ENCODE results near the gene MINDY3.
"Not testable (repeated sequence)": the region's sequence is repeated elsewhere in the genome, so short reads cannot be mapped to it uniquely, and the experiment has no call there.

The MINDY3 gene

DNA sequence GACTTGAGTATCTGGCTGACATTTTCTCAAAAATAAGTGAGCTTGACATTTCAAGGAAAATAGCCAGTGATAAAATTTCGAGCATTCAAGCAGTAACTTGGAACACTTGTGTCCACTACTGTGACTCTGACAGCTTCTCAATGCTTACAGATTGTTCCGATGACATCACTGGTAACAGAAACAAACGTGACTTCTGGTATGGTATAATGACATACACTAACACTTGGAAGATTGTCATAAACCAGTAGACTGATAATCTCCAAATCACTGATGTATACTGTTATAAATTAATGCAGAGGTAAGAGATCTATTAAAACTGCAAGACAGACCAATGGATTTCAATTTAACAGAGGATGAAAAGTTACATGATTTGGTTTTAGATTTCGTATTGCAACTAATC lies 6.5 kb downstream of the MINDY3 start:
- H3K4me1 ChIP-seq (ENCODE audit: control insufficient read depth, insufficient read depth, low read length) = no peaks in the 10 kb centered on the region
- H3K36me3 ChIP-seq (ENCODE audit: control insufficient read depth, insufficient read depth, low read length) = no peaks in the 10 kb centered on the region
- H3K9me3 ChIP-seq (ENCODE audit: control insufficient read depth, insufficient read depth, low read length) = no peaks in the 10 kb centered on the region
- H3K27me3 ChIP-seq (ENCODE audit: control insufficient read depth, insufficient read depth, low read length) = no peaks in the 10 kb centered on the region
- no peak overlapping the region for H3K4me3 ChIP-seq (ENCODE audit: low read depth, low read length)
- no peak overlapping the region for H3K9ac ChIP-seq (ENCODE audit: low read depth, low read length)

DNA sequence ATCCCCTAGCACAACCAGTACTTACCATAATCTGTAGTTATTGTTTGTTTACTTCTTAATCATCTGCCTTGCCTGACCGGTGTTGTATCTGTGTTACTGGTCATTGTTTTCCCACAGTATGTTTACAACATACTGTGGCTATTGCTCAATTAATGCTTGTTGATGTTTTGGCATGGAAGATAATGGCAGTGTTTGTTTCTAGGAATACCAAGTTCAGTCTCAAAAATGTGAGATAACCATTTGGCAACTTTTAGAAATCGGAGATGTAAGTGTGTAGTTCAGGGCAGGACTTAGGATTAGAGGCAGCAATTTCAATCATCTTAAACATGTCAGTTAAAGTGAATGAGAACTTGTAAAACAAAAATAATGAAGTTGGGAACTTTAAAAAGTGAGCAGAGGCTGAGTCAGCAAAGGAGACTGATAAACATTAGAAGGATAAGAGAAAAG lies 8.2 kb downstream of the MINDY3 start:
- Histone ChIP-seq H3K27me3 (ENCODE audit: control insufficient read depth, insufficient read depth, low read length) (no peaks in the 10 kb centered on the region), H3K4me1 (ENCODE audit: control insufficient read depth, insufficient read depth, low read length) (no peaks in the 10 kb centered on the region), H3K9me3 (ENCODE audit: control insufficient read depth, insufficient read depth, low read length) (no peaks in the 10 kb centered on the region), H3K4me3 (ENCODE audit: low read depth, low read length) (no peak overlapping the region), H3K36me3 (ENCODE audit: control insufficient read depth, insufficient read depth, low read length) (no peaks in the 10 kb centered on the region), H3K9ac (ENCODE audit: low read depth, low read length) (no peak overlapping the region)

DNA sequence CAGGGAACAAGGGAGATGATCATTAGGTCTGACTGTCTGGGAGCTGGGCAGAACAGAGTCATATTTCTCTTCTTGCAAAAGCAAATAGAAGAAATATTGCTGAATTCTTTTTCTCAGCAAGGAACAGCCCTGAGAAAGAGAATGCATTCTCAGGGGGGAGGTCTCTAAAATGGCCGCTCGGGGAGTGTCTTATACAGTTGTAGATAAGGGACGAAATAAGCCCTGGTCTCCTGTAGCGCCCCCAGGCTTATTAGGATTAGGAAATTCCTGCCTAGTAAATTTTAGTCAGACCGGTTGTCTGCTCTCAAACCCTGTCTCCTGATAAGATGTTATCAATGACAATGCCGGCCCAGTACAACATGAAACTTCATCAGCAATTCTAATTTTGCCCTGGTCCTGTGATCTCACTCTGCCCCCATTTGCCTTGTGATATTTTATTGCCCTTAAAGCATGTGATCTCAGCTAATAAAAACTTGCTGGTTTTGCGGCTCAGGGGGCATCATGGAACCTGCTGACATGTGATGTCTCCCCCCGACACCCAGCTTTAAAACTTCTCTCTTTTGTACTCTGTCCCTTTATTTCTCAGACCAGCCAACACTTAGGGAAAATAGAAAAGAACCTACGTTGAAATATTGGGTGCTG lies 9.8 kb downstream of the MINDY3 start:
- not testable (repeated sequence) for H3K4me1 ChIP-seq (ENCODE audit: control insufficient read depth, insufficient read depth, low read length); H3K4me3 ChIP-seq (ENCODE audit: low read depth, low read length)

DNA sequence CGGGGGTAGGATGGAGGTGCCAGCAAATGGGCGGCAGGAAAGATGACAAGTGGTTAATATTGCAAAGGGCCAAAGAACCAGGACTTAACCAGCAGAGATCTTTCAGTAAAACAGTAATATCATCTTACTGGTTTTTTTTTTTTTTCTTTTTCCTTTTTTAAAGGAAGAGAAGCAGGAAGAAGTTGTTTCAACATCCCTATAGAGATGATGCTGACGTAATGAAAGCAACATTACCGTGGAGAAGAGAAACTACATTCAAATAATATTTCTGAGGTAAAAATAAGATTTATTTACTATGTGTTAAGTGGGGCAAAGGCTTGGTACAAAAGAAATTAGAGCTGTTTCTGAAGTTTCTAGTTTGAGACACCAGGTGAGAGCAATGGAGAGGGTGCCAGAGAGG lies 11.0 kb downstream of the MINDY3 start:
- Histone ChIP-seq H3K36me3 (ENCODE audit: control insufficient read depth, insufficient read depth, low read length) (no peaks in the 10 kb centered on the region), H3K4me3 (ENCODE audit: low read depth, low read length) (no peak overlapping the region), H3K4me1 (ENCODE audit: control insufficient read depth, insufficient read depth, low read length) (no peaks in the 10 kb centered on the region), H3K9me3 (ENCODE audit: control insufficient read depth, insufficient read depth, low read length) (no peaks in the 10 kb centered on the region), H3K9ac (ENCODE audit: low read depth, low read length) (no peak overlapping the region), H3K27me3 (ENCODE audit: control insufficient read depth, insufficient read depth, low read length) (no peaks in the 10 kb centered on the region)

More for the DNA sequence above, 9.8 kb downstream of the MINDY3 start:
- H3K27me3 ChIP-seq (ENCODE audit: control insufficient read depth, insufficient read depth, low read length); H3K9me3 ChIP-seq (ENCODE audit: control insufficient read depth, insufficient read depth, low read length); H3K9ac ChIP-seq (ENCODE audit: low read depth, low read length); H3K36me3 ChIP-seq (ENCODE audit: control insufficient read depth, insufficient read depth, low read length): not testable (repeated sequence)

DNA sequence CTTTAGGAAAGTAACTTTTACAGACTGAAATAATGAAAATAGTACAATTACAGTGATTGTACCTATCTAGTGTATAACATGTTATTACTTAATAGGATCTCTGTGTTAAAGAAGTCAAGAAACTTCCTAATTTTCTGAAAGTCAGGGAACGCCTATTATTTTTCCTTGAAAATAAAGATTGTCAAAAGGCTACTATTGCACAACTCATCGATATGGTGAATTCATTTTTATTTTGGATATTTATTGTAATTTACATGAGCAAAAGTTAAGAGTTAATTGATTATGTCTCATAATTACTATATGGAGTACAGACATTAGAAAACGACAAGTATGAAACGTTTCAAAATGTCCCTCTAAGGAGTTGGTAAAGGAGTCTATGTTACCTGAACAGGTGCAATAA lies 12.8 kb downstream of the MINDY3 start:
- Histone ChIP-seq H3K4me1 (ENCODE audit: control insufficient read depth, insufficient read depth, low read length) (no peaks in the 10 kb centered on the region), H3K9ac (ENCODE audit: low read depth, low read length) (no peak overlapping the region), H3K4me3 (ENCODE audit: low read depth, low read length) (no peak overlapping the region), H3K36me3 (ENCODE audit: control insufficient read depth, insufficient read depth, low read length) (no peaks in the 10 kb centered on the region), H3K9me3 (ENCODE audit: control insufficient read depth, insufficient read depth, low read length) (no peaks in the 10 kb centered on the region), H3K27me3 (ENCODE audit: control insufficient read depth, insufficient read depth, low read length) (no peaks in the 10 kb centered on the region)

DNA sequence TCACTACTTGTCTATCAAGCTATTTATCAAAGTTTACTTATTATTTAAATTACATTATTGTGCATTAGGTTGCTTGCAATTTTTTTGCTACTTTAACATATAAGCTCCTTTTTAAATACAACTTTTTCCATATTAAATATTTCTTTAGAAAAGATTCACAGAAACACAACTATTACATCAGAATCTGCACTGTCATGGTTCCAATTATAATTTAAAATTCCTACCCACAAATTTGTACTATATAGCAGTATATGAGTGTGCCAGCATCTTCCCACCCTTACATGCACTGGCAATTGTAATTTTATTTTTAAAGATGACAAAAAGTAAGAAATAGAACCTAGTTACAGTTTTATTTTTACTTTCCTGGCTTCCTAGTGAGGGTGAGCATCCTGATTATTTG lies 15.8 kb downstream of the MINDY3 start:
- Histone ChIP-seq H3K27me3 (ENCODE audit: control insufficient read depth, insufficient read depth, low read length) (no peaks in the 10 kb centered on the region), H3K36me3 (ENCODE audit: control insufficient read depth, insufficient read depth, low read length) (no peaks in the 10 kb centered on the region), H3K4me3 (ENCODE audit: low read depth, low read length) (no peak overlapping the region), H3K9me3 (ENCODE audit: control insufficient read depth, insufficient read depth, low read length) (no peaks in the 10 kb centered on the region), H3K9ac (ENCODE audit: low read depth, low read length) (no peak overlapping the region), H3K4me1 (ENCODE audit: control insufficient read depth, insufficient read depth, low read length) (no peaks in the 10 kb centered on the region)

DNA sequence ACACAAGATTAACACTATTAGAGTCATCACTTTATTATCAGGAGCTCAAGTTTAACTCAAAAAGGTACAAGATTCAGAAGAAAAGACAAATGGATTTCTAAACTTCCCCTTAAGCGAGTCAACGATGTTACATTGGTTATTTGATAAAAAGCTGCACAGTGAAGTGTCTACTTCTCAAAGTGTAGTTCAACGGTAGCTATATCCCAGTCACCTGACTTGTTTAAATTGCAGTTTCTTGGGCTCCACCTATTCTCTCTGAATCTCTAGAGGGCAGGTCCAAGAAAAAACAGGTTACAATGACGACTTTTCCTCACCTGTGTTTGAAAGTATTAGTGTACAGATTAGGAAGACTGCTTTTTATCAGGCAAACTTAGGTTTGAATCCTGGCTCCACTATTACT lies 16.6 kb downstream of the MINDY3 start:
- Histone ChIP-seq H3K36me3 (ENCODE audit: control insufficient read depth, insufficient read depth, low read length) (no peaks in the 10 kb centered on the region), H3K9ac (ENCODE audit: low read depth, low read length) (no peak overlapping the region), H3K27me3 (ENCODE audit: control insufficient read depth, insufficient read depth, low read length) (no peaks in the 10 kb centered on the region), H3K4me3 (ENCODE audit: low read depth, low read length) (no peak overlapping the region), H3K4me1 (ENCODE audit: control insufficient read depth, insufficient read depth, low read length) (no peaks in the 10 kb centered on the region), H3K9me3 (ENCODE audit: control insufficient read depth, insufficient read depth, low read length) (no peaks in the 10 kb centered on the region)

DNA sequence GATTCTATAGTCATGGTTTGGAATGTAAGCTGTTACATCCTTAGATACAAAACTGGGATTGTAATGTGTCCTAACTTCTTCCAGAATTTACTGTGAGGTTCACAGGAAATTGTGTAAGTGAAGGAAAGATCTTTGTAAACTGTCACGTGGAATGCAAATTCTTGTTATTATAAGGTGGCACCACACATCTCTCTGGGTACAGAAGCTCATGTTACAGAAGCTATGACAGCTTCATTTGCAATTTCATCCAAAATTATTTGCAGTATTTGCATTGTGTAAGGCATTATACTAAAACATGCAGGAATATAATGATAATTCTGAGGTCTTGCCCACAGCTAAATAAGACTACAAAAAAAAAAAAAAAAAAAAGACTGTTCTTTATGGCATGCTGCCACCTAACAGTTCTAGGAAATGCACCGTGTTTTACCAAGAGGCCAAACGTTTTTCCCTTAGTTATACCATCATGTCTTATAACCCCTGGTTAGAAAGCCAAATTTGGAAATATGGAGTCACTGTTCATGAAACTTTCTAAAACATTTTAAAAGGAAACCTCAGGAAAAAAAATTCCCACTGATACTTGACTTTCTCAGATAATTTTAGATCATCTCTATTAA lies 17.6 kb downstream of the MINDY3 start:
- Histone ChIP-seq H3K27me3 (ENCODE audit: control insufficient read depth, insufficient read depth, low read length) (no peaks in the 10 kb centered on the region), H3K9me3 (ENCODE audit: control insufficient read depth, insufficient read depth, low read length) (no peaks in the 10 kb centered on the region), H3K4me3 (ENCODE audit: low read depth, low read length) (no peak overlapping the region), H3K4me1 (ENCODE audit: control insufficient read depth, insufficient read depth, low read length) (no peaks in the 10 kb centered on the region), H3K36me3 (ENCODE audit: control insufficient read depth, insufficient read depth, low read length) (no peaks in the 10 kb centered on the region), H3K9ac (ENCODE audit: low read depth, low read length) (no peak overlapping the region)

DNA sequence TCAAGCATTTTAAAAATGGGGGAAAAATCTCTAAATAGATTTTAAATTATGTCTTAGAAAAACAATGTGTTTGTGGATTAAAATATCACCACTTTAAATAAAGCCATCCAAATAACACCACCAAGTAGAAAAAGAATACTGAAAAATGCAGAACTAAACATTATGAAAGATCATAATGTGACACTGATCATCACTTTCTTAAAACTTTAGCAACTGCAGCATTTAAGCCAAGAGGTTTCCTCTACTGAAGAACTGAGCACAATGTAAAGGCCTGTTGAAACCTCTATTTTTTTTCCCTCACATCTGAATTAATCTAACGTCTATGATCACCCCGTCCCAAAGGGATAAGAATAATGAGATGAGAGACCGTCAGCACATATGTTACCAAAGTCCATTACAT lies 18.6 kb downstream of the MINDY3 start:
- no peak overlapping the region for H3K9ac ChIP-seq (ENCODE audit: low read depth, low read length)
- no peak overlapping the region for H3K4me3 ChIP-seq (ENCODE audit: low read depth, low read length)
- H3K36me3 ChIP-seq (ENCODE audit: control insufficient read depth, insufficient read depth, low read length) = no peaks in the 10 kb centered on the region

DNA sequence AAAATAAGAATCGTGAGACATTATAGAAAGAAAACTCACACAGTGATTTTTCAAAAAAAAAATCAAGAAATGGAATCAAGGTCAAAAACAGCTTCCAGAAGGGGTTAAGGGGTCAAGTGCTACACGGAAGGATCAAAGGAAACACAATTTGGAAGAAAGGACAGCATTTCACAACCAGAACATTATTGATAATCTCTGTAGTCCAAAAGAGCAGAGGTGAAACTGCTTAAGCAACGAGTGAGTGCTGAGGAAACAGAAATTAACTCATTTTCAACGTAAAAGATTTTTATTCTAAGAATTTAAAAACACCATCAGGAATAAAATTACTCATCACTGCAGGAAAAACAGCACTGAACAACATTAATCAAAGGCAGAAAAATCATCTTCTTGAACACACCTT lies 23.5 kb downstream of the MINDY3 start:
- Histone ChIP-seq H3K36me3 (ENCODE audit: control insufficient read depth, insufficient read depth, low read length) (no peaks in the 10 kb centered on the region), H3K4me1 (ENCODE audit: control insufficient read depth, insufficient read depth, low read length) (no peaks in the 10 kb centered on the region), H3K27me3 (ENCODE audit: control insufficient read depth, insufficient read depth, low read length) (no peaks in the 10 kb centered on the region), H3K4me3 (ENCODE audit: low read depth, low read length) (no peak overlapping the region), H3K9me3 (ENCODE audit: control insufficient read depth, insufficient read depth, low read length) (no peaks in the 10 kb centered on the region), H3K9ac (ENCODE audit: low read depth, low read length) (no peak overlapping the region)

More for the DNA sequence above, 18.6 kb downstream of the MINDY3 start:
- Histone ChIP-seq H3K4me1 (ENCODE audit: control insufficient read depth, insufficient read depth, low read length) (no peaks in the 10 kb centered on the region), H3K27me3 (ENCODE audit: control insufficient read depth, insufficient read depth, low read length) (no peaks in the 10 kb centered on the region), H3K9me3 (ENCODE audit: control insufficient read depth, insufficient read depth, low read length) (no peaks in the 10 kb centered on the region)

DNA sequence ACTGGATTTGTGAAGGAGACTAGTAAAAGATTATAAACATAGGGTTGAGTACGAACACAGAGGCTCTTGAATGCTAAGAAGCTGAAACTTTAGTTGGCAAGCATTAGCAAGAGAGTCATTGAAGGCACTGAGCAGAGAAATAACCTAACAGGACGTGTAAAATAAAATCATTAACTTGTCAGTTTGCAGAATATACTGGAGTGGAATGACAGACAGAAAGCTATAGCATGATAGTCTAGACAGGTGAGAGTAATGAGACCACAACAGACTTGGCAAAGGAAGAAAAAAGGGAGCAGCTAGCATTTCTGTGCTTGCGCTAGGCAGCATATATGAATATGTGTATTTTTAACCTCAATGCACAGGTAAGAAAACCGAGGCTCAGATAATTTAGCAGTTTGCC lies 30.8 kb downstream of the MINDY3 start:
- H3K9ac ChIP-seq (ENCODE audit: low read depth, low read length) = no peak overlapping the region
- no peaks in the 10 kb centered on the region for H3K27me3 ChIP-seq (ENCODE audit: control insufficient read depth, insufficient read depth, low read length)
- H3K36me3 ChIP-seq (ENCODE audit: control insufficient read depth, insufficient read depth, low read length) = no peaks in the 10 kb centered on the region
- no peaks in the 10 kb centered on the region for H3K4me1 ChIP-seq (ENCODE audit: control insufficient read depth, insufficient read depth, low read length)
- no peaks in the 10 kb centered on the region for H3K9me3 ChIP-seq (ENCODE audit: control insufficient read depth, insufficient read depth, low read length)
- H3K4me3 ChIP-seq (ENCODE audit: low read depth, low read length) = no peak overlapping the region

DNA sequence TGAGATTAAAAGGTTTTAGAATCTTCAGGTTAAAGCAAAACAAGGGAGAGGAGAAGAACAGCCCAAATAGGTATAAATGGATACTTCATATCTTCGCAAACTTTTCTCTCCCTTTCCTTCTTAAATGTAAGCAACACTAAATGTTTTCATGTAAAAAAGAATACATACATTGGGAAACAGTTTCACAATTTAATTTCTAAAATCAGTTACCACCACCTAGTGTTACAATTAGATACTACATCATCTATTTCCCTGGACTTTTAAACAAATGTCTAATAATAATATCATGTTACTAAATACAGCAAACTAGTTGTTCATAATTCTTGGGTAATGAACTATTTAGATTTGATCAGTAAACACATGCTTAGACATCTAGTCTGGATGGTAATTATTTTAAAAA lies 35.8 kb downstream of the MINDY3 start:
- H3K36me3 ChIP-seq (ENCODE audit: control insufficient read depth, insufficient read depth, low read length) = no peaks in the 10 kb centered on the region
- H3K4me1 ChIP-seq (ENCODE audit: control insufficient read depth, insufficient read depth, low read length) = no peaks in the 10 kb centered on the region
- H3K27me3 ChIP-seq (ENCODE audit: control insufficient read depth, insufficient read depth, low read length) = no peaks in the 10 kb centered on the region
- H3K9me3 ChIP-seq (ENCODE audit: control insufficient read depth, insufficient read depth, low read length) = no peaks in the 10 kb centered on the region
- no peak overlapping the region for H3K9ac ChIP-seq (ENCODE audit: low read depth, low read length)
- no peak overlapping the region for H3K4me3 ChIP-seq (ENCODE audit: low read depth, low read length)
